GM18502 (cell line): Measurements from ENCODE around the gene ANK2.
A peak's percentile ranks its signal among the peaks of the same experiment; 100 is the strongest.

ENCODE experiments used
- ATAC-seq: cut with Tn5 transposase; IDR thresholded peaks from one replicate; pipeline ENCODE4 v1.9.1; 2021; ENCODE audit warnings: mild to moderate bottlenecking; ENCODE audit not compliant: unreplicated experiment, poor library complexity

Gene ANK2

GRCh38 chr4:113375964-113376666, 326.7 kb downstream of the ANK2 start:
- ATAC-seq = no peak

GRCh38 chr4:113378836-113379235, 329.4 kb downstream of the ANK2 start:
- ATAC-seq = no peak

- no peak for ATAC-seq
These were observed 333.3 kb downstream of the ANK2 start for GRCh38 chr4:113382704-113383103.

GRCh38 chr4:113383111-113383785, 333.8 kb downstream of the ANK2 start:
- ATAC-seq = no peak

GRCh38 chr4:113384600-113384999, 335.1 kb downstream of the ANK2 start:
- no peak for ATAC-seq

- no peak for ATAC-seq
These were observed 335.9 kb downstream of the ANK2 start for GRCh38 chr4:113385281-113385899.

GRCh38 chr4:113389160-113389559, 339.7 kb downstream of the ANK2 start:
- ATAC-seq = no peak

- no peak for ATAC-seq
These were observed 341.4 kb downstream of the ANK2 start for GRCh38 chr4:113390850-113391249.

GRCh38 chr4:113394108-113394729, 344.8 kb downstream of the ANK2 start:
- ATAC-seq = no peak

GRCh38 chr4:113394730-113395530, 345.5 kb downstream of the ANK2 start:
- peak; percentile 97 for ATAC-seq

- no peak for ATAC-seq
These were observed 347.8 kb downstream of the ANK2 start for GRCh38 chr4:113397114-113397701.

GRCh38 chr4:113398441-113399143, 349.1 kb downstream of the ANK2 start:
- no peak for ATAC-seq

- ATAC-seq = no peak
These were observed 354.7 kb downstream of the ANK2 start for GRCh38 chr4:113404167-113404571.

GRCh38 chr4:113404841-113405240, 355.4 kb downstream of the ANK2 start:
- no peak for ATAC-seq

GRCh38 chr4:113405874-113406722, 356.6 kb downstream of the ANK2 start:
- ATAC-seq = no peak

GRCh38 chr4:113406723-113407016, 357.2 kb downstream of the ANK2 start:
- ATAC-seq = no peak

GRCh38 chr4:113407409-113407808, 358.0 kb downstream of the ANK2 start:
- no peak for ATAC-seq

GRCh38 chr4:113409181-113409580, 359.7 kb downstream of the ANK2 start:
- no peak for ATAC-seq

- no peak for ATAC-seq
These were observed 361.2 kb downstream of the ANK2 start for GRCh38 chr4:113410686-113411085.
